NT2/D1 (cell line): Measurements from ENCODE around the gene CACNB2.

Experiments used
- YY1 ChIP-seq: IDR thresholded peaks from 2 replicates; pipeline ENCODE4 v1.6.1; 2011; ENCODE audit not compliant: insufficient read length, insufficient read depth
- ZNF274 ChIP-seq: IDR thresholded peaks from 2 replicates; pipeline ENCODE4 v1.6.1; 2011; ENCODE audit warnings: mild to moderate bottlenecking, low read depth, low read length

- TF ChIP-seq YY1, result no peak
- no peak for TF ChIP-seq ZNF274
Observed at GRCh38 chr10:18429335-18429734, 289.1 kb downstream of the CACNB2 start.
